GM18873 (cell line): ENCODE measurements around the gene NELL2.

Experiments
- ATAC-seq: cut with Tn5 transposase; IDR thresholded peaks from one replicate; pipeline ENCODE4 v1.9.1; 2021; ENCODE audit warnings: mild to moderate bottlenecking, moderate library complexity, moderate number of reproducible peaks; ENCODE audit not compliant: unreplicated experiment, low FRiP score

Gene NELL2

GRCh38 chr12:44555454-44555853, 320.7 kb downstream of the NELL2 start:
- no peak for ATAC-seq

GRCh38 chr12:44551631-44552030, 324.5 kb downstream of the NELL2 start:
- no peak for ATAC-seq

- ATAC-seq: no peak
These were observed 325.7 kb downstream of the NELL2 start for GRCh38 chr12:44550377-44550776.

- ATAC-seq: no peak
These were observed 330.1 kb downstream of the NELL2 start for GRCh38 chr12:44546060-44546459.

- peak; percentile 58 for ATAC-seq
These were observed 332.1 kb downstream of the NELL2 start for GRCh38 chr12:44544018-44544417.

- no peak for ATAC-seq
These were observed 333.4 kb downstream of the NELL2 start for GRCh38 chr12:44542716-44543115.

GRCh38 chr12:44537354-44537753, 338.8 kb downstream of the NELL2 start:
- ATAC-seq: no peak

- ATAC-seq: no peak
These were observed 343.2 kb downstream of the NELL2 start for GRCh38 chr12:44532940-44533339.

- no peak for ATAC-seq
These were observed 344.7 kb downstream of the NELL2 start for GRCh38 chr12:44531320-44531971.

- ATAC-seq: no peak
These were observed 349.4 kb downstream of the NELL2 start for GRCh38 chr12:44526655-44527182.

GRCh38 chr12:44525806-44526654, 350.1 kb downstream of the NELL2 start:
- ATAC-seq: no peak

- ATAC-seq: no peak
These were observed 352.3 kb downstream of the NELL2 start for GRCh38 chr12:44523828-44524227.

- ATAC-seq: no peak
These were observed 354.4 kb downstream of the NELL2 start for GRCh38 chr12:44521702-44522101.

GRCh38 chr12:44519931-44520330, 356.2 kb downstream of the NELL2 start:
- ATAC-seq: no peak

GRCh38 chr12:44511289-44511688, 364.8 kb downstream of the NELL2 start:
- ATAC-seq: no peak

- ATAC-seq: no peak
These were observed 365.6 kb downstream of the NELL2 start for GRCh38 chr12:44510510-44510909.

- ATAC-seq: no peak
These were observed 366.0 kb downstream of the NELL2 start for GRCh38 chr12:44510076-44510475.

GRCh38 chr12:44509471-44509870, 366.6 kb downstream of the NELL2 start:
- no peak for ATAC-seq

GRCh38 chr12:44507461-44507860, 368.7 kb downstream of the NELL2 start:
- no peak for ATAC-seq

GRCh38 chr12:44504799-44505198, 371.3 kb downstream of the NELL2 start:
- ATAC-seq: no peak

GRCh38 chr12:44503329-44503728, 372.8 kb downstream of the NELL2 start:
- no peak for ATAC-seq

- ATAC-seq: no peak
These were observed 373.4 kb downstream of the NELL2 start for GRCh38 chr12:44502681-44503080.
